ENCODE data around the gene PASK.

PASK gene

GRCh38 chr2:241074901-241075540 is 74.3 kb downstream of the PASK start:
- no peak for DNase-seq

GRCh38 chr2:241074065-241074818 is 75.0 kb downstream of the PASK start:
- no peak for DNase-seq

DNA sequence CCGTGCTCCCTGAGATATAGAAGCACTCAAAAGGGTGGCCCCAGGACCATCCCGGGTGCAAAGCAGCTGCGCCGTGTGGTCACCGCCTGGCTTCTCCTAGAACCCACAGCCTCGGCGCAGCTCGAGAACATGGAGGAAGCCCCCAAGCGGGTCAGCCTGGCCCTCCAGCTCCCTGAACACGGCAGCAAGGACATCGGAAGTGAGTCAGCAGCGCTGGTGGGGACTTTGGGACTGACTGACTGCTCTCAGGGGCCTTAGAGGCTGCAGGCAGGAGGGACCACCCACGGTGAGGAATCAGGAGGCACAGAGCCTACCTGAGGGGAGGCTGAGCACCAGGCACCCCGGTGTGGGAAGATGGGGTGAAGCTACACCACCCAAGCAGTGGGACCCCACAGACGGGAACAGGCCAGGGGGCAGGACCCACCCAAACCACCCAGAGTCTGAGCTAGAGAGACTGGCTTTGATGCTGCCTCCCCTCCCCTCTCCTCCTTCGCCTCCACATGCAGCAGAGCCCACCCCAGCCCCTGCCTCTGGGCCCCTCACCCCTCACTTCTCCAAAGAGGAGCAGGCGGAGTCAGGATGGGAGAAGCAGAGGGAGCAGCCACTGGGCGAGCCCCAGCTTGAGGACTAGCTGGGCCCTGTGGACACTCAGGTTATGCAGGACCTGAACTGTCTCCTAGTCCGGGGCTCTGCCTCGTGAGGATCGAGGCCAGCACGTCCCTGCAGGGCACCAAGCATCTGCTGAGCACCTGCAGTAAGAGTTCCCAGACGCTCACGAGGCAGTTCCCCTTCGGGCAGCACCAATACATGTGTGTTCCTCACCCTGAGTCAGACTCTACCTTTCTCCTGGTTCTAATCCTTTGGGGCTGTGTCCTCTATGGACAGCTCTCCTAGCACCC is 75.9 kb downstream of the PASK start:
- no peak for DNase-seq

DNA sequence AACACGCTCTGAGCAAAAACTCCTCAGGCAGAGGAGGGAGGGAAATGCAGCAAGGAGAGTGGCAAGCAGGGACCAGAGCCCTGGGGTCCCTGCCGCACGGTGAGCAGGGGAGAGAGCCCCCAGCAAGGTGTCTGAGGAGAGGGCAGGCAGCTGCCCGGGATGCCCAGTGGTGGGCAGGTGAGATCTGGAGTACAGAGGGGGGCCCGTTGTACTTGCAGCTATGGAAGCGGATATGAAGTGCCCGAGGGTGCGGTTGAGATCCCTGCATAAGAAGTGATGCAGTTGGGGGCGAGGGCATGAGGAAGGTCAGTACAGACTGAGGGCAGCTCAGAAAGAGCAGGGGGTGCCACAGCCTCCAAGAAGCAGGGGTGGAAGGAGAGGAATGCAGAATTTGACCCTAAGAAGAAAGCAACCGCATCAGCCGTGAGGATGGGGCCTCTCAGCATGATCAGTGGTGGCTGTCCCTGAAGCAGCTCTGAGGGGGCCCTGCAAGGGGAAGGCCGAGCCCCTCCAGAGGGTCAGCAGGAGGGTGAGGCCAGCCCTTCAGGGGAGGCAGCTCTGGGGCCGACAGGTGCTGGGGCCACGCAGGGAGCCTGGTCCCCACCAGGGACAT is 76.6 kb downstream of the PASK start:
- no peak for DNase-seq

DNA sequence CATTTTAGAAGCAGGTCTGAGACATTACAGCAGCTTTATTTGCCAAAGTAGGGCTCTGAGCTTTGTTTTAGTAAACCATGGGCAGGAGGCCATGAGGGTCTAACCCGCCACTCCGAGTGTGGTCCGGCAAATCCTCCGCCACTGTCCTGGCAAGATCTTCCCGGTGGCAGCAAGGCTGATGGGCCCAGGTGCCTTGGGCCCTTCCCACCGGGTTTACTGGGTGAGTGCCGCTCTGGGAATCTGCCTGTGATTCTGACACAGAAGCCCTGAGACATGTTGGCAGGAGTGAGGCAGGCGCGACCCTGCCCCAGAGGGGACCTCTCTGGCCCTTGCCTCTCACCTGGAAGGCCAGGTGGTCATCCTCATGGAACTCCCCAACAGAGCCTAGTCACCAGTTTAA is 77.1 kb downstream of the PASK start:
- no peak for DNase-seq

- no peak for DNase-seq
These were observed 77.6 kb downstream of the PASK start for GRCh38 chr2:241071677-241072111.

DNA sequence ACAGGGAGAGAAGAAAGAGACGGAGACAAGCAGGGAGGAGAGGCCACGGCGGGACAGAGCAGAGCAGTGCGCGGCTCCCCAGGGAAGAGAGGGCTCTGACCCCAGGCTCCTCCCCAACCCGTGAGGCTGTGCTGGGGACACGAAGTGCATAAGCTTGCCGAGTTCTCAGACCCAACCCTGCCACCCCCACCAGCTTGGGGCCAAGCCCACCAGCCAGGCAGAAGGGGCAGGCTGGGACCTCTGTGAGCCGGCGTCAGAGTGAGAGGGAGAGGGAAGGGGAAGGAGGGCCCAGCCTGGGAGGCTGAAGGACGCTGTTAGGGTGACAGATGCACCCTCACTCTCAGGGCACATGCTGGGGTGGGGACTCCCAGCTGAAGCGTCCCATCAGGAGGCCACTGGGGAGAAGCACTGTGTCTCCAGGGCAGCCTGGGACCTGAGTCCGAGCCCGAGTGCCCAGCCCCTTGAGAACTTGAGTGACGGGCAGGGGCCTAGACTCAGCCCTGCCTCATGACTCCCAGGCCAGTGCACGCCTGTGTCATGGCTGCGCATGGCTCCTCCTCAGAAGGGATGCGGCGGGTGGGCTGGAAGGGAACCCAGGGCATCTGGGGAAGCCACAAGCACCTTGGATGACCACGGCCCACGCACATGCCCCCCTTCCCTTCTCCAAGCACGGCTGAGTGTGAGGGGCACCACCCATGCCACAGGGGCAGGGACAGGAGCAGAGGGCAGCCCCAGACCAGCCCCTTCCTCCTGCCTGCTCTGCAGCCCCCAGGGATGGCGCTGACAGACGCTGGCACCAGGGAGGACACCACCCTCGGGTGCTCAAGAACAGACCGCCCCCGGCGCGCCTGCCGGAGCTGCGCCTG is 78.2 kb downstream of the PASK start:
- DNase-seq, result no peak

GRCh38 chr2:241070361-241070760 is 78.9 kb downstream of the PASK start:
- DNase-seq, result no peak

GRCh38 chr2:241069821-241070281 is 79.4 kb downstream of the PASK start:
- no peak for DNase-seq

- no peak for DNase-seq
These were observed 80.1 kb downstream of the PASK start for GRCh38 chr2:241068942-241069810.

- DNase-seq, result no peak
These were observed 80.9 kb downstream of the PASK start for GRCh38 chr2:241068136-241068941.

GRCh38 chr2:241067501-241068135 is 81.7 kb downstream of the PASK start:
- no peak for DNase-seq

GRCh38 chr2:241066893-241067341 is 82.4 kb downstream of the PASK start:
- peak; percentile 36 for DNase-seq

DNA sequence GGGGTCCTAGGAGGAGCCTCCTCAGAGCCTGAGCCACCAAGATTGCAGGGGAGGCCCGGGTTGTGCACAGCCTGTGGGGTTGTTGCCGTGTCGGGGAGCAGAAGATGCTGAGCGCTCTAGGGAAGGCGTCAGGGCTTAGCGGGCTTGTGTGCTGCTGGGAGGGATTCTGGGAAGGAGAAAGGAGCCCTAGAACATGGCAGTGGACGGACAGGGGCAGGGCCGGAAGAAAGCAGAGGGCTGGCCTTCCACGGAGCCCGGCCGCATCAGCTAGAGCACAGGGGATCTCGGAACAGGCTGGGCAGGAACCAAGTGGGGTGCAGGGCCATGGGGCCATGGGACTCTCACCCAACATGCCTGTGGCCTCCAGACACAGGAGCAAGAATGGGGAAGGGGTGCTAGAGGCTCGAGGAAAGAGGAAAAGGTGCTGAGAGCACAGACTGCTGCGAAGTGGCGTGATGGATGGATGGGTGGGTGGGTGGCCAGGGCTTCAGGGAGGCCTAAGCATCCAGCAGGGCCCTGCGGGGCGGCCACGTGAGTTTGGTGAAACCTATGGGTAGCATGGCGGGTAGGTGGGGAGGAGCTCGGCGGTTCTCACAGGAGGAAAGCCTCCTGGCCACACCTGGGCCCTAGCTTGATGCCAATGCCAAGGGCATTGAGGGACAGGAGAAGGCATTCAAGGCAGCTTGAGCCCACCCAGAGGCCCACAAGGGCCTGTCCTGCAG is 82.9 kb downstream of the PASK start:
- DNase-seq, result no peak

DNA sequence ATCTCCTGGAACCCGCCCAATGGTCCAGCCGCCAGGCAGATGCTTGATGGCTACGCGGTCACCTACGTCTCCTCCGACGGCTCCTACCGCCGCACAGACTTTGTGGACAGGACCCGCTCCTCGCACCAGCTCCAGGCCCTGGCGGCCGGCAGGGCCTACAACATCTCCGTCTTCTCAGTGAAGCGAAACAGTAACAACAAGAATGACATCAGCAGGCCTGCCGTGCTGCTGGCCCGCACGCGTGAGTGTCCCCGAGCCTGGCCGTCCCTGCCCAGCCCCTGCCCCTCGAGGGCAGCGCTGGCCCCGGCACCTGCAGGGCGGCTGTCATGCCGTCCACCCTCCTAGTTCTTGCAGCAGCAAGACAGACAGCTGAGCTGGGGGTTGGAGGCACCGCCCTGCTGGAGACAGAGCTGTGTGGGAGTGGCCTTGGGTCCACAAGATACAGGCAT is 83.9 kb downstream of the PASK start:
- DNase-seq, result peak; percentile 27

GRCh38 chr2:241064802-241065354 is 84.4 kb downstream of the PASK start:
- DNase-seq, result no peak

DNA sequence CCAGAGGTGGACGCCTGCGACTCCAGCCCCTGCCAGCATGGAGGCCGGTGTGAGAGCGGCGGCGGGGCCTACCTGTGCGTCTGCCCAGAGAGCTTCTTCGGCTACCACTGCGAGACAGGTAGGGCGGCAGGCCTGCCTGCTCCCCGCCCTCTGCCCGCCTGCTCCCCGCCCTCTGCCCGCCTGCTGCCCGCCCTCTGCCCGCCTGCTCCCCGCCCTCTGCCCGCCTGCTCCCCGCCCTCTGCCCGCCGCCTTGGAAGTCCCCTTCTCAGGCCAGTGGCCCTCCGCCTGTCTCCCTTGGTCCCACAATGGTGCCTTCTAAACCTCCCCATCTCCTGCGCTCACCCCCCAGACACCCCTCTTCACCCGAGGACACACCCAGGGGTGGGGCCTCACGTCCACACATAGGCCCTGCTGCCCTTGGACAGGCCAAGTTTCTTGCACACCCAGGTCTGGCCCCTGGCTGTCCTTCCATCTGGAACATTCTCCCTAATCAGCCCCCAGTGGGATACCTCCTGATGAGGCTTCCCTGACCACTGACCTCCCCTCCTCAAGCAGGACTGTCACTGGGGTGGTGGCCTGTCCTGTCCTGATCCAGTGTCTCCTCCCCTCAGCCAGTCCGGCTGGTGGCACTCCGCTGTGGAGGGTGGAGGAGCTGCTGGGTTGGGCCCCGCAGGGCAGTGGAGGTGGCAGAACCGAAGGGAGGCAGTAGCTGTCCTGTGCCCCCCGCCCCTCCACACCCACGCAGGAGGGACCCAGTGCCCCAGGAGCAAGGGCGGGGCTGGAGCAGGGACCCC is 85.1 kb downstream of the PASK start:
- peak; percentile 13 for DNase-seq
